MM.1S (cell line): Measurements from ENCODE around the gene WDR19.

Source experiments
- EZH2 ChIP-seq: fragments of 300-600 bp; sonication (generic); optimal IDR thresholded peaks from 2 replicates; pipeline ENCODE3; 2017; ENCODE audit warnings: low read depth, mild to moderate bottlenecking, antibody characterized with exemption, low read length, mixed read lengths
- EZH2phosphoT487 ChIP-seq: fragments of 300-600 bp; sonication (generic); IDR thresholded peaks from 2 replicates; pipeline ENCODE4 v1.6.1; 2018; ENCODE audit warnings: antibody characterized with exemption, low read length
- TF ChIP-seq, protein P1 (sequence below): fragments of 300-600 bp; sonication (generic); IDR thresholded peaks from 2 replicates; pipeline ENCODE4 v1.5.1; 2016; ENCODE audit warnings: antibody characterized with exemption, low read length, mixed read lengths

DNA sequence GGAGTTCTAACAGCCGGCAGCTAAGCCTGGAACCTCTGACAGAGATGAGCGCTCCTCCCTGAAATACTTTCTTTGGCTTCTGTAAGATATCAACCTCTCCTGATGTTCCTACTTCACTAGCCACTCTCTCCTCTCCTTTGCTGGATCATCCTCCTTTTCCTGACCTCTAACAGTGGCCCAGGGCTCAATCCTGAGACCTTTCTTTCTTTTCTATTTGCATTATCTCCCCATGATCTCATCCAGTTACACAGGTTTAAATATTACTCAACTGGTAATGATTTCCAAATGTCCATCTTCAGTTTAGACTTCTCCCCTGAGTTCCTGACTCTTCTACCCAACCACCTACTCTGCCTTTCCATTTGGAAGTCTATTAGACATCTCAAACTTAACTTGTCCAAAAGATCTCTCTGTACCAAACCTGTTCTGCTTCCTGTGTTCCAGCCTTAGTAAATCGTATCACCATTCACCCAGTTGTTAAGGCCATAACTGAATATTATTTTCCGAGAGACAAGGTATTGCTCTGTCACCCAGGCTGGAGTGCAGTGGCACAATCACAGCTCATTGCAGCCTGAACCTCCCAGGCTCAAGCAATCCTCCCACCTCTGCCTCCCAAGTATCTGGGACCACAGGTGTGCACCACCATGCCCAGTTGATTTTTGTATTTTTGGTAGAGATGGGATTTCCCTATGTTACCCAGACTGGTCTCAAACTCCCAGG lies 142.7 kb downstream of the WDR19 start:
- TF ChIP-seq, protein P1, sequence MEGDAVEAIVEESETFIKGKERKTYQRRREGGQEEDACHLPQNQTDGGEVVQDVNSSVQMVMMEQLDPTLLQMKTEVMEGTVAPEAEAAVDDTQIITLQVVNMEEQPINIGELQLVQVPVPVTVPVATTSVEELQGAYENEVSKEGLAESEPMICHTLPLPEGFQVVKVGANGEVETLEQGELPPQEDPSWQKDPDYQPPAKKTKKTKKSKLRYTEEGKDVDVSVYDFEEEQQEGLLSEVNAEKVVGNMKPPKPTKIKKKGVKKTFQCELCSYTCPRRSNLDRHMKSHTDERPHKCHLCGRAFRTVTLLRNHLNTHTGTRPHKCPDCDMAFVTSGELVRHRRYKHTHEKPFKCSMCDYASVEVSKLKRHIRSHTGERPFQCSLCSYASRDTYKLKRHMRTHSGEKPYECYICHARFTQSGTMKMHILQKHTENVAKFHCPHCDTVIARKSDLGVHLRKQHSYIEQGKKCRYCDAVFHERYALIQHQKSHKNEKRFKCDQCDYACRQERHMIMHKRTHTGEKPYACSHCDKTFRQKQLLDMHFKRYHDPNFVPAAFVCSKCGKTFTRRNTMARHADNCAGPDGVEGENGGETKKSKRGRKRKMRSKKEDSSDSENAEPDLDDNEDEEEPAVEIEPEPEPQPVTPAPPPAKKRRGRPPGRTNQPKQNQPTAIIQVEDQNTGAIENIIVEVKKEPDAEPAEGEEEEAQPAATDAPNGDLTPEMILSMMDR, result no peak
- TF ChIP-seq EZH2, result no peak
- no peak for TF ChIP-seq EZH2phosphoT487
